NB4 (cell line): ENCODE data around the gene TMC6.
A peak's percentile ranks its signal among the peaks of the same experiment; 100 is the strongest.

Experiments used
- CTCF ChIP-seq: IDR thresholded peaks from one replicate; pipeline ENCODE4 v1.5.1; 2012; ENCODE audit warnings: low read depth, low read length
- MAX ChIP-seq: IDR thresholded peaks from 2 replicates; pipeline ENCODE4 v1.6.1; 2011; ENCODE audit warnings: low read depth, low read length
- POLR2A ChIP-seq: IDR thresholded peaks from 2 replicates; pipeline ENCODE4 v1.6.1; 2011; ENCODE audit warnings: mild to moderate bottlenecking; ENCODE audit not compliant: insufficient read length; ENCODE audit errors: extremely low read depth

- TF ChIP-seq CTCF = peak; percentile 76
- TF ChIP-seq POLR2A = no peak
- TF ChIP-seq MAX = 0 out of 2 replicates have a peak, but pooled peaks have one; percentile 3
Observed at GRCh38 chr17:78112518-78113471, 15.8 kb downstream of the TMC6 start.
